ENCODE results near the gene SHROOM3. TPM values are rescaled to one million over a fixed set of nuclear protein-coding genes. Genes with fewer than 3 reads are reported as not detected.

SHROOM3 gene
- total RNA-seq, 2 donors from 2014 or later, result 142 to 160 TPM

DNA sequence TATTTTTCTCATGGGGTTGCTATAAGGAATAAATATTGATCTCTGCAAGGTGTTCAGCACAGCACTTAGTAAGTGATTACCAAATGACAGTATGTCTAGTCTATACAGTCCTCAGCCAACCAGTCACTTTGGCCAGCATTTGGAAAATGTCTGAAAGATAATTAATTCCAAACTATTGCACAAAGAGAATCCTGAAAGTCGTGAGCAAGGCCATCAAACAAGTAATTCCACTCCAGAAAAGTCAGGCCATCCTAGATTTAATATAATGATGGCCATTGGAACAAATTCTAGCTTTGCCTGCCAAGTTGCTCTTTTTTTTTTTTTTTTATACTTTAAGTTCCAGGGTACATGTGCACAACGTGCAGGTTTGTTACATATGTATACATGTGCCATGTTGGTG is 96.6 kb downstream of the SHROOM3 start:
- Histone ChIP-seq H3K36me3 (no peaks in the 10 kb centered on the region), H3K27ac (no peak overlapping the region), H3K27me3 (no peaks in the 10 kb centered on the region), H3K9me3 (no peaks in the 10 kb centered on the region), H3K4me1 (peaks cover 5% of the 10 kb centered on the region), H3K4me3 (no peak overlapping the region), H3K9ac (ENCODE audit: low read depth in 2 of 2, low read length in 2 of 2) (no peak overlapping the region)
- intact Hi-C loops (cut with DNase I), result loop anchor here (5.0 kb wide), 1 partner anchor 41 kb away; no protein-coding TSS in a partner anchor
- no peak for DNase-seq
- TF ChIP-seq, protein P1, sequence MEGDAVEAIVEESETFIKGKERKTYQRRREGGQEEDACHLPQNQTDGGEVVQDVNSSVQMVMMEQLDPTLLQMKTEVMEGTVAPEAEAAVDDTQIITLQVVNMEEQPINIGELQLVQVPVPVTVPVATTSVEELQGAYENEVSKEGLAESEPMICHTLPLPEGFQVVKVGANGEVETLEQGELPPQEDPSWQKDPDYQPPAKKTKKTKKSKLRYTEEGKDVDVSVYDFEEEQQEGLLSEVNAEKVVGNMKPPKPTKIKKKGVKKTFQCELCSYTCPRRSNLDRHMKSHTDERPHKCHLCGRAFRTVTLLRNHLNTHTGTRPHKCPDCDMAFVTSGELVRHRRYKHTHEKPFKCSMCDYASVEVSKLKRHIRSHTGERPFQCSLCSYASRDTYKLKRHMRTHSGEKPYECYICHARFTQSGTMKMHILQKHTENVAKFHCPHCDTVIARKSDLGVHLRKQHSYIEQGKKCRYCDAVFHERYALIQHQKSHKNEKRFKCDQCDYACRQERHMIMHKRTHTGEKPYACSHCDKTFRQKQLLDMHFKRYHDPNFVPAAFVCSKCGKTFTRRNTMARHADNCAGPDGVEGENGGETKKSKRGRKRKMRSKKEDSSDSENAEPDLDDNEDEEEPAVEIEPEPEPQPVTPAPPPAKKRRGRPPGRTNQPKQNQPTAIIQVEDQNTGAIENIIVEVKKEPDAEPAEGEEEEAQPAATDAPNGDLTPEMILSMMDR (IDR thresholded peaks at IDR 0.05), result no peak

DNA sequence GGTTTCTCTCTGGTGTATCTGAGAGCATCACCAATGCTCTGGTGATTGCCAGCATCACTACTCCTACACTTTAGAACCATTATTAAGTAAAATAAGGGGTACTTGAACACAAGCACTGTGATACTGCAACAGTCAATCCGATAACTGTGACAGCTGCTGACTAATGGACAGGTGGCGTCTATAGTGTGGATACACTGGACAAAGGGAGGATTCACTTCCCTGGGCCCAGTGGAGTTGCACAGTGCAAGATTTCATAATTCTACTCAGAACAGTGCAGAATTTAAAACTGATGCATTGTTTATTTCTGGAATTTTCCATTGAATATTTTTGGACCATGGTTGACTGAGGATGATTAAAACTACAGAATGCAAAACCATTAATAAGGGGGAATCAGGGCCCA is 97.8 kb downstream of the SHROOM3 start:
- TF ChIP-seq, protein P1 (IDR thresholded peaks at IDR 0.05), result no peak
- intact Hi-C loops (cut with DNase I), result loop anchor here (5.0 kb wide), 1 partner anchor 39 kb away; no protein-coding TSS in a partner anchor

DNA sequence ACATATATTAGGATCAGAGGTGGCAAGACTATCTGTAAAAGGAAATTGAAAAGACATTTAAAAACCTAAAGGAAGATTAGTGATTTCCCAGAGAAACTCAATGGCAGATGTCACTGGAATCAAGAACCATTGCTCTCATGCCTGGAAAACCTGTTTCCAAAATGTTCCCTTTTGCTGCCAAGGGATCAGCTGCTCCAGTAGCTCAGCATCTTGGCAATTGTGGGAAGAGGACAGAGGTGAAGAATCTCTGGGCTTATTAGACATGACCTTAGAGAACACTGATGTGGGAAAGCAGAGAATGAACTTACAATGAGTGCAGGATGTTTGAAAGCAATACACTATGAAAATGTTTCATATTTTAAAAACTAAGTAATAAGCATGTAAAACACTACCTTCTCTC is 98.3 kb downstream of the SHROOM3 start:
- H3K4me3 ChIP-seq, result no peak overlapping the region
- no peaks in the 10 kb centered on the region for H3K27me3 ChIP-seq
- H3K36me3 ChIP-seq, result no peaks in the 10 kb centered on the region
- H3K27ac ChIP-seq, result no peak overlapping the region
- DNase-seq, result no peak
- no peaks in the 10 kb centered on the region for H3K9me3 ChIP-seq
- TF ChIP-seq, protein P1 (IDR thresholded peaks at IDR 0.05), result no peak
- no peaks in the 10 kb centered on the region for H3K4me1 ChIP-seq
- H3K9ac ChIP-seq (ENCODE audit: low read depth in 2 of 2, low read length in 2 of 2), result no peak overlapping the region
- intact Hi-C loops (cut with DNase I), result loop anchor here (5.0 kb wide), 1 partner anchor 39 kb away; no protein-coding TSS in a partner anchor

More for the DNA sequence above, 97.8 kb downstream of the SHROOM3 start:
- Histone ChIP-seq H3K9ac (ENCODE audit: low read depth in 2 of 2, low read length in 2 of 2) (no peak overlapping the region), H3K36me3 (no peaks in the 10 kb centered on the region), H3K4me3 (no peak overlapping the region), H3K27me3 (no peaks in the 10 kb centered on the region), H3K9me3 (no peaks in the 10 kb centered on the region), H3K27ac (no peak overlapping the region), H3K4me1 (no peaks in the 10 kb centered on the region)
- DNase-seq, result no peak

DNA sequence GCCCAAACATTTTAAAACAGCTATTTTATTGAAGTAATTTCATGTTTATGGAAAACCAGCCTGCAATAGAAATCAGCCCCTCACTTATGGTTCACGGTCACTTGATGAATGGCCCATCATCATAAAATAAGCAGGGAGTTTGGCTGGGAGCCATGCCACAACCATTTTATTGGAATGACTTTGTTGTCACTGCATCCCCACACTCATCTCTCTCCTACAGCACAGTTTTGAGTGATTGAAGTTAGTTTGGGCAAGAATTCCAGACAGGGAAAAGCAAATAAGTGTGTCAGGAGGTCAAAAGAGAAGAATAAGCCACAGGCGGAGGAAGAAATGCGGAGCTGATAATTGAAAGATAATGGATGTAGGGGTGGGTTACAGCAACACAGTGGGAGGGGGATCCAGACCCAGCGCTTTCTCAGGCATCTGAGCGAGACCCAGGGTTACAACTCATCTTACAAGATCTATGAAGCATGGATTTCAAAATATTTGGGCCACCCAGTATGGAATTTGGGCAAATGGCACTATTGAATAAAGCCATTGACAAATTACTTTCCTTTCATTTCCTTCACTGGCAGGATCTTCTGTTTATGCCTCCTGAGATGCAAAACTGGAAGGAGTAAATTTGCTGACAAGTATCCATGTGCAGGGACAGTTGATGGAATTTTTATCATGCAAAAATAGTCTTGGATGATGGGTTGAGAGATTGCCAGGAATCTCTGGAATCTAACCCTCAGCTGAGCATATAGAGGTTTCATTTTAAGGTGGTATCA is 100.8 kb downstream of the SHROOM3 start:
- intact Hi-C loops (cut with DNase I), result no loop called here
- no peak overlapping the region for H3K27ac ChIP-seq
- H3K4me3 ChIP-seq, result no peak overlapping the region
- no peak overlapping the region for H3K9ac ChIP-seq (ENCODE audit: low read depth in 2 of 2, low read length in 2 of 2)
- DNase-seq, result peak; percentile 33
- no peaks in the 10 kb centered on the region for H3K4me1 ChIP-seq
- H3K36me3 ChIP-seq, result no peaks in the 10 kb centered on the region
- TF ChIP-seq, protein P1 (IDR thresholded peaks at IDR 0.05), result no peak
- no peaks in the 10 kb centered on the region for H3K9me3 ChIP-seq
- no peaks in the 10 kb centered on the region for H3K27me3 ChIP-seq

DNA sequence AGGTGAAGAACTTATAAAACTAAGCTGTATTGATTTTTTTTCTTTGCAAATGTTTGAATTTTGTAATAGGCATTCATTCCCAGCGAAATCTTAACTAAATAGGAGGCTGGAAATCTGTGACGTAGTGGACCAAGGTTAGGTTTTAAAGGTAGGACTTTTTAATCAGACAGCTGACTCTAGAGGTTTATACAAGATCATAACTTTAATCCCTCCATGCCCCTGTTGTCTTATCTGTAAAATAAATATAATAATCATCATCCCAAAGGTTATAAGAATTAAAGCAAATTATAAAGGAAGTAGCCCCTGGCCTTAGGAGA is 101.3 kb downstream of the SHROOM3 start:
- H3K36me3 ChIP-seq, result no peaks in the 10 kb centered on the region
- TF ChIP-seq, protein P1 (IDR thresholded peaks at IDR 0.05), result no peak
- H3K4me3 ChIP-seq, result no peak overlapping the region
- intact Hi-C loops (cut with DNase I), result no loop called here
- H3K27ac ChIP-seq, result no peak overlapping the region
- no peak overlapping the region for H3K9ac ChIP-seq (ENCODE audit: low read depth in 2 of 2, low read length in 2 of 2)
- H3K4me1 ChIP-seq, result no peaks in the 10 kb centered on the region
- no peak for DNase-seq
- no peaks in the 10 kb centered on the region for H3K27me3 ChIP-seq
- no peaks in the 10 kb centered on the region for H3K9me3 ChIP-seq

Data from colonic mucosa (tissue), 4 donors.